GM23248 (cell line): ENCODE measurements around the gene PLCB3. TPM values are rescaled to one million over a fixed set of nuclear protein-coding genes. Genes with fewer than 3 reads are reported as not detected.

Experiments used
- DNase-seq: peaks from one replicate; pipeline ENCODE4 v3.0.0-alpha.2; 2015
- H2AFZ ChIP-seq: fragments of 200-600 bp; sonication (generic); 2 replicates; pipeline ENCODE4 v1.6.1; 2016; ENCODE audit warnings: antibody characterized with exemption
- H3F3A ChIP-seq: fragments of 200-600 bp; sonication (generic); 2 replicates; pipeline ENCODE4 v1.6.1; 2016; ENCODE audit warnings: mild to moderate bottlenecking, antibody characterized with exemption, mixed run types; ENCODE audit not compliant: insufficient read depth
- H3K27ac ChIP-seq: fragments of 200-600 bp; sonication (generic); 2 replicates; pipeline ENCODE4 v1.5.1; 2016; ENCODE audit warnings: mild to moderate bottlenecking
- H3K27me3 ChIP-seq: fragments of 200-600 bp; sonication (generic); replicated peaks from 2 replicates; pipeline ENCODE4 v1.6.1; 2016; ENCODE audit warnings: mild to moderate bottlenecking; ENCODE audit not compliant: insufficient read depth
- H3K36me3 ChIP-seq: fragments of 200-600 bp; sonication (generic); 2 replicates; pipeline ENCODE4 v1.6.1; 2016; ENCODE audit warnings: low read depth, mild to moderate bottlenecking
- H3K4me1 ChIP-seq: fragments of 200-600 bp; sonication (generic); 2 replicates; pipeline ENCODE4 v1.6.1; 2016; ENCODE audit warnings: mild to moderate bottlenecking; ENCODE audit not compliant: insufficient read depth
- H3K4me2 ChIP-seq: fragments of 200-600 bp; sonication (generic); one replicate; pipeline ENCODE4 v1.6.1; 2016; ENCODE audit warnings: mild to moderate bottlenecking; ENCODE audit not compliant: unreplicated experiment
- H3K4me3 ChIP-seq: fragments of 200-600 bp; sonication (generic); 2 replicates; pipeline ENCODE4 v1.5.1; 2016; ENCODE audit warnings: mild to moderate bottlenecking
- H3K79me2 ChIP-seq: fragments of 200-600 bp; sonication (generic); 2 replicates; pipeline ENCODE4 v1.6.1; 2016; ENCODE audit warnings: mild to moderate bottlenecking; ENCODE audit not compliant: insufficient read depth
- H3K9ac ChIP-seq: fragments of 200-600 bp; sonication (generic); 2 replicates; pipeline ENCODE4 v1.6.1; 2016; ENCODE audit warnings: mild to moderate bottlenecking
- H3K9me2 ChIP-seq: fragments of 200-600 bp; sonication (generic); 2 replicates; pipeline ENCODE4 v1.6.1; 2016; ENCODE audit warnings: mixed run types, mild to moderate bottlenecking, moderate library complexity; ENCODE audit not compliant: insufficient read depth
- H3K9me3 ChIP-seq: fragments of 200-600 bp; sonication (generic); one replicate; pipeline ENCODE4 v1.6.1; 2017; ENCODE audit warnings: low read depth
- H4K20me1 ChIP-seq: fragments of 200-600 bp; sonication (generic); 2 replicates; pipeline ENCODE4 v1.6.0; 2016; ENCODE audit not compliant: insufficient read depth
- EZH2 ChIP-seq: fragments of 200-600 bp; sonication (generic); IDR thresholded peaks from 2 replicates; pipeline ENCODE4 v1.6.1; 2018; ENCODE audit warnings: antibody characterized with exemption, mild to moderate bottlenecking; ENCODE audit not compliant: insufficient read depth, poor library complexity, severe bottlenecking
- EZH2phosphoT487 ChIP-seq: fragments of 200-600 bp; sonication (generic); IDR thresholded peaks from 2 replicates; pipeline ENCODE4 v1.6.1; 2018; ENCODE audit warnings: antibody characterized with exemption, moderate library complexity, mild to moderate bottlenecking, low read depth; ENCODE audit not compliant: insufficient read depth
- WGBS, 2 experiments: methylation state at CpG; one replicate each; pipeline ENCODE4 v1.1.6; 2015 to 2017; ENCODE audit warnings: low lambda C conversion rate in 2 of 2, low coverage in 1 of 2; ENCODE audit errors: missing lambda C conversion rate in 2 of 2; 5-methylcytosine and 5-hydroxymethylcytosine counted together
- in situ Hi-C: fragments of 300-500 bp; cut with MboI; formaldehyde crosslinking; loops from 2 replicates; pipeline ENCODE4 v1.15.0; 2020
- polyA plus RNA-seq: library from polyadenylated mRNA; unstranded; fragments of >200 nt; fragmentation: Nextera tagmentation; extraction: Ambion mirVana; gene quantifications from 2 replicates; pipeline ENCODE4 v1.2.1, GENCODE V29; 2016
- total RNA-seq: library from RNA; depleted of rRNA; stranded (reverse); fragments of >200 nt; shearing (Covaris generic); gene quantifications from 2 replicates; pipeline ENCODE4 v1.2.3, GENCODE V29; 2014

The PLCB3 gene
- total and polyA plus RNA-seq, 2 experiments from 2014 or later = 6.5 to 32.7 TPM

DNA sequence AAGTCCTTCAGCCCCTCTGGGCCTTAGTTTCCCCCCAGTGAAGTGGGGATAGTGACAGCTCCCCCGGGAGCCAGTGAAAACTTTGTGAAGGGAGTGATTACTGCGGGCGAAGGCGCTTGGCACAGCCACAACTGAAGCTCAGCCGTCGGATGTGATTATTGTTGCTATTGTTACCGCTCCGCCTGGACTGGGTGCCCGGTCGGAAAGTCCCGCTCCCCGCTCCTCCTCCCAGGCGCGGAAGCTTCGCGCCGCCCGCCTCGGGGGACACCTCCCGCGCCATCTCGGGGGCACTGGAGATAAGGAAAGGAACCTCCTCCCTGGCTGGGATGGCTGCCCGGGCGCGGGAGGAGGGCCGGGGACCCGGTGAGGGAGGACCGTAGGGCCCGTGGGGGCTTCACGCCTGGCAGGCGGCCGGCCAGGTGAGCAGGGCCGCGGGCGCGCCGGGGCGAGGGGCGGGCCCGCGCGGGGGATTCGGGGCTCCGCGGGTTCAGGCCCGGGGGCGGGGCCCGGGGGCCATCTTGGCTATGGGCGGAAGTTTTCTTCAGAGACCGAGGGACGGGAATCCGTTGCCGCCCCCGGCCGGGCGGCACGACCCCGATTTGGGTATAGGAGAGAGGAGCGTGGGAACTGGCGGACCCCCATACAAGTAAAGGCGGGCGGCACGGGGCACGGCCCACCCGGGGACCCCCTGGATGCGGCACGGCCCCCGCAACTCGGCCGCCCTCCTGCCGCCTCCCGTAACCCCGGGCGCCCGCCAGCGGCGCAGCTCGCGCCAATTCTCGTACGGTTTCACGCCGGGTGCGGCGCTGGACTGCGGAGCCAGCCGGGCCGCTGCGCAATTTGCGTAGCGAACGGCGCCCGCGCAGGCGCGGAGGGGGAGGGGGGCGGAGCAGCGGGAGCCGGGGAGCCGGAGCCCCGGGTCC is 33.9 kb downstream of the PLCB3 start, which contains the start of gene GPR137:
Gene GPR137 (plus strand): TSS at position 887 of the 923 bp plus-strand sequence. CDS start 677 bp downstream, outside the sequence.
- in situ Hi-C loops = no loop called here
- H3K4me2 ChIP-seq = peak within 1 kb of the TSS; percentile 97
- peak within 1 kb of the TSS; percentile 88 for H3K4me3 ChIP-seq
- peak within 1 kb of the TSS; percentile 92 for H3K9ac ChIP-seq
- no peaks in the 10 kb centered on the region for H3K4me1 ChIP-seq
- H4K20me1 ChIP-seq = no peaks in the 10 kb centered on the region
- peak within 1 kb of the TSS; percentile 88 for H3K27ac ChIP-seq
- WGBS, 2 experiments = 0 to 1% methylated on average over 54 to 78 of the region's 102 CpGs
- H3F3A ChIP-seq = no peaks in the 10 kb centered on the region
- H3K9me2 ChIP-seq = no peaks in the 10 kb centered on the region
- H3K9me3 ChIP-seq = no peaks in the 10 kb centered on the region
- H3K79me2 ChIP-seq = peaks cover 39% of the 10 kb centered on the region
- H3K27me3 ChIP-seq = no peaks in the 10 kb centered on the region
- H3K36me3 ChIP-seq = 0 out of 2 replicates have a peak, but pooled peaks cover 5% of the 10 kb centered on the region
- DNase-seq = peak; percentile 87
- H2AFZ ChIP-seq = peak within 1 kb of the TSS; percentile 85
- TF ChIP-seq EZH2 = no peak
- TF ChIP-seq EZH2phosphoT487 = no peak

DNA sequence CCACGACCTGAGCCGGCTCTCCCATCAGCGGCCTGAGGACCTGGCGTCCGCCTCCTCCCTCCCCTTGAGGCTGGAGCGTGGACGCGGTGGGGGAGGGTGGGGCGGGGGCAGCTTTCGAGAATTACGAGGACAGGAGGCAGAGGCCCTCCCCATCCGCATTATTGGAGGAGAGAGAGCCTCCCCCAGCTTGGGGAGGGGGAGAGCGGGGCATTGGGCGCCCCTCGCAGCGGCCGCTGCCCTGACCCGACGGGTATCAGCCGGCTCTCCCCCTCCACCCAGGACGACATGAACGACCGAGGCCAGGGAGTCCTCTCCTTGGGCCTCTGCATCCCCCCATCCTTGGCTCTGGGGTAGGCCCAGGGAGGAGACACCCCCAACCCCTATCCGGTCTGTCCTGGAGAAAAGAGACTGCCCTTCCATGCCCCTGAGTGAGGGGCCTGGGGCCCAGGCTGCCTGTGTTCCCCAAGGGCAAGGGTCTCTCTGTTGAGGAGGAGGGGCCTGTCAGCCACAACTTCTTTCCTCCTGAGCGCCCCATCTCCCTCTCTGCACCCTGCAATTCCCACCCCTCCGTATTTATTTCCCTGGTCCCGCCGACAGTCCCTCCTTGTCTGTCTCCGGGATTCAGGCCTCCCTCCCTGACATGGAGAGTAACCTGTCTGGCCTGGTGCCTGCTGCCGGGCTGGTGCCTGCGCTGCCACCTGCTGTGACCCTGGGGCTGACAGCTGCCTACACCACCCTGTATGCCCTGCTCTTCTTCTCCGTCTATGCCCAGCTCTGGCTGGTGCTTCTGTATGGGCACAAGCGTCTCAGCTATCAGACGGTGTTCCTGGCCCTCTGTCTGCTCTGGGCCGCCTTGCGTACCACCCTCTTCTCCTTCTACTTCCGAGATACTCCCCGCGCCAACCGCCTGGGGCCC is 34.8 kb downstream of the PLCB3 start:
- WGBS, 2 experiments = 29 to 41% methylated on average over 22 to 31 of the region's 40 CpGs
- in situ Hi-C loops = no loop called here

GRCh38 chr11:64286801-64287159 is 35.5 kb downstream of the PLCB3 start:
- no peaks in the 10 kb centered on the region for H4K20me1 ChIP-seq
- H2AFZ ChIP-seq = no peak overlapping the region
- H3K27ac ChIP-seq = no peak overlapping the region
- no peak for TF ChIP-seq EZH2phosphoT487
- no peak for TF ChIP-seq EZH2
- H3K4me1 ChIP-seq = no peaks in the 10 kb centered on the region
- H3K9ac ChIP-seq = 0 out of 2 replicates have a peak overlapping the region, but pooled peaks have one; percentile 92
- H3K79me2 ChIP-seq = peaks cover 32% of the 10 kb centered on the region
- DNase-seq = no peak
- in situ Hi-C loops = no loop called here
- no peaks in the 10 kb centered on the region for H3K9me3 ChIP-seq
- no peaks in the 10 kb centered on the region for H3K9me2 ChIP-seq
- H3K4me3 ChIP-seq = peak overlapping the region; percentile 88; the same call in 1 of the 2 replicates
- H3K36me3 ChIP-seq = 0 out of 2 replicates have a peak, but pooled peaks cover 5% of the 10 kb centered on the region
- no peak overlapping the region for H3K4me2 ChIP-seq
- WGBS, 2 experiments = 83 to 84% methylated on average over 9 of the region's 9 CpGs
- H3K27me3 ChIP-seq = peaks cover under 1% of the 10 kb centered on the region; the same call in 1 of the 2 replicates
- no peaks in the 10 kb centered on the region for H3F3A ChIP-seq

More for the DNA sequence above, 34.8 kb downstream of the PLCB3 start:
- DNase-seq = peak; percentile 29
- Histone ChIP-seq H4K20me1 (no peaks in the 10 kb centered on the region), H3K4me3 (peak overlapping the region; percentile 88), H3K9ac (peak overlapping the region; percentile 92), H3K9me3 (no peaks in the 10 kb centered on the region), H3K36me3 (0 out of 2 replicates have a peak, but pooled peaks cover 5% of the 10 kb centered on the region), H3K4me1 (no peaks in the 10 kb centered on the region), H3K9me2 (no peaks in the 10 kb centered on the region), H3K4me2 (peak overlapping the region; percentile 97), H3K79me2 (peaks cover 38% of the 10 kb centered on the region), H2AFZ (peak overlapping the region; percentile 85), H3F3A (no peaks in the 10 kb centered on the region), H3K27me3 (no peaks in the 10 kb centered on the region; the same call in 1 of the 2 replicates), H3K27ac (peak overlapping the region; percentile 88; the same call in 1 of the 2 replicates)
- no peak for TF ChIP-seq EZH2phosphoT487
- TF ChIP-seq EZH2 = no peak

GRCh38 chr11:64287676-64288352 is 36.5 kb downstream of the PLCB3 start:
- Histone ChIP-seq H4K20me1 (no peaks in the 10 kb centered on the region), H3K4me2 (no peak overlapping the region), H3K9me2 (no peaks in the 10 kb centered on the region), H3K27me3 (peaks cover 11% of the 10 kb centered on the region), H3K4me1 (no peaks in the 10 kb centered on the region), H3K79me2 (peaks cover 22% of the 10 kb centered on the region), H3K9ac (no peak overlapping the region), H3K9me3 (no peaks in the 10 kb centered on the region), H3K4me3 (no peak overlapping the region), H2AFZ (no peak overlapping the region), H3K27ac (no peak overlapping the region), H3F3A (no peaks in the 10 kb centered on the region), H3K36me3 (no peaks in the 10 kb centered on the region)
- no peak for TF ChIP-seq EZH2phosphoT487
- TF ChIP-seq EZH2 = no peak
- WGBS, 2 experiments = 97% methylated on average over 31 to 33 of the region's 33 CpGs
- no peak for DNase-seq
- in situ Hi-C loops = no loop called here
